GM18868 (cell line): ENCODE measurements around the gene ADAT1.

Experiments used
- ATAC-seq: cut with Tn5 transposase; IDR thresholded peaks from one replicate; pipeline ENCODE4 v1.9.1; 2021; ENCODE audit warnings: mild to moderate bottlenecking, moderate library complexity; ENCODE audit not compliant: unreplicated experiment

ADAT1 gene

DNA sequence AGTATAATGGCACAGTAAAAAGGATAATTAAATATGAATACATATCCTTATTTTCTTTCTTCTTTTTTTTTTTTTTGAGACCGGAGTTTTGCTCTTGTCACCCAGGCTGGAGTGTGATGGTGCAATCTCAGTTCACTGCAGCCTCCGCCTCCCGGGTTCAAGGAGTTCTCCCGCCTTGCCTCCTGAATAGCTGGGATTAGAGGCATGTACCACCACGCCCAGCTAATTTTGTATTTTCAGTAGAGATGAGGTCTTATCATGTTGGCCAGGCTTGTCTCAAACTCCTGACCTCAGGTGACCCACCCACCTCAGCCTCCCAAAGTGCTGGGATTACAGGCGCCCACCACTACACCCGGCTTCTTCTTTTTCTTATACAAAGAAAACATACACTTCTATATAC, 44.9 kb downstream of the ADAT1 start:
- ATAC-seq: no peak

DNA sequence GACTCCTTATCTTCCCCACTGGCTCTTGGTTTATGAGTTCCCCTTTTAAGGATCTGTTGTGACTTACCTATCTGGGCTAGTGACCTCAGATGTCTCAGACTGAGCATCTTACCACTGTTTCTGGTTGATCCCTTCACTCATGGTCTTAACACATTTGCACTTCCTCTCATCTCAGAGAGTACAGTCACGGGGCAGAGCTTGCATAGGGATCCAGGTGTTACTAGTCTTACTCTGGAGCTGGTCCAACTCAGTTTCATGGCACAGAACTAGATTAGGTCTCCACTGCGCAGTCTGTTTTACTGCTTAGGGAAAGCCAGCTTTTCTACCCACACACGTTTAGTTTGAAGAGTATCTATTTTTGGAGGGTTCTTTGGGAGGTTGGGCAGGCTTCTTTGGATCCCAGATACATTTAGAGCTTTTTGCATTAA, 46.7 kb downstream of the ADAT1 start:
- peak; percentile 71 for ATAC-seq

DNA sequence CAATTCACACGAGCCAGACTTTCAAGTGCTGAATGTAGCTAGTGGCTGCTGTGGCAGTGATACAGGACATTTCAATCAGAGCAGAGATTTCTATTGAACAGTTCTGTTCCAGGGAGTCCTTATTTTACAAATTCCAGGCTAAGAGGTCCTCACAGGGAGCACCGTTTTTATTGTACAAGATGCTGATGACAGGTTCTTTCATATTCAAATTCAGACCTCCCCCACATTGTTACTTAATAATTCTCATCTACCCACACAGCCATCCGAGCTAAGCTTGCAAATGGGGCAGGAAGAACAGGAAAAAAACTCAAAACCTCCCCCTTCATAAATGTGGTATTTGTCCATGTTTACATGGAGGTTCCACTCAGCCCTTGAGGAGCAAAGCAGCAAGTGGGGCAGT, 47.1 kb downstream of the ADAT1 start:
- no peak for ATAC-seq

DNA sequence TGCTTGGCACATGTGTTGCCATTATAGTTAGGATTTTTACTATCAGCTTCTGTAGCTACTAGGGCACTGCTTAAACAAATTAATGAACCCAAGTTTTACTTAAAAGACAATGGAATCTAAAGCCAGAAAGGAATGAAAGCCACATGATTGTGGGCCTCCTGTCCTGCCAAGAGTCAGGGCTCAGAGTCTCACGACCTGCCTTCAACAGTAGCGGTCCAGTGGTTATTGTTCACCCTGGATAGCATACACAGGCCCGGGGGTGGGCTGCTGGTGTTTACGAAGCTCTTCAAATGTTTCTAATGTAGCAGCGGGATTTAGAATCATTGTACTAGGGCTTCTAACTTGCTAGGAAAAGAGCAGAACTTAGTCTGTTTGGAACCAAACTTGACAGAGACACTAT, 49.1 kb downstream of the ADAT1 start:
- no peak for ATAC-seq

DNA sequence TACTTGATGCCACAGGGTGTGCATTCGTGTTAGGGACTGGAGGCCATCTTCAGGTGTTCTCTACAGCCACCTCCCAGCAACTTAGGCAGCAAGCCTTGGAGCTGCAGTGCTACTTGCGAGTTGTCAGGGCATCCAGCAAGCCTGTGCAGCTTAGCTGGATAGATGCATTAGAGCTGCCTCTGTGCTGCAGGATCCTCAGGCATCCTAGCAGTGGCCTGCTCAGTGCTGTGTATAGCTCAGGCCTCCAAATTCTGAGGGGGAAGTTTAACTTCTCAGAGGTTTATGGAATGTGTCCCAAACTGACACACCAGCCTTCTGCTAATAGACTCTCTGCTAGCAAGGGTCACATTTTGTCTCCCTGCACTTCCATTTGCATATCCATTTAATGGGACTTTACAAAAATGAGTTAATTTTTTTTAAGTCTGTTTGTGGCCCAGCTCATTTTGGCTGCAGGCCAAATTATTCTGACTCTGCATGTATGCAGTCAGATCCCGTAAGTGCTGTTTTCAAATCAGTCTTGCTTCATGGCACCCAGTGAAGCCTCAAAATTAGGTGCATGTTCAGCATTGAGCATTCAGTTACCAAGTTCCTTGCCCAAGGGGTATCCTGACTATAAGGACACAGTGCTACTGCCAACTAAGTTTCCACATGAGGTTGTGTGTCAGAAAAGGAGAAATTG, 50.1 kb downstream of the ADAT1 start:
- ATAC-seq: no peak

DNA sequence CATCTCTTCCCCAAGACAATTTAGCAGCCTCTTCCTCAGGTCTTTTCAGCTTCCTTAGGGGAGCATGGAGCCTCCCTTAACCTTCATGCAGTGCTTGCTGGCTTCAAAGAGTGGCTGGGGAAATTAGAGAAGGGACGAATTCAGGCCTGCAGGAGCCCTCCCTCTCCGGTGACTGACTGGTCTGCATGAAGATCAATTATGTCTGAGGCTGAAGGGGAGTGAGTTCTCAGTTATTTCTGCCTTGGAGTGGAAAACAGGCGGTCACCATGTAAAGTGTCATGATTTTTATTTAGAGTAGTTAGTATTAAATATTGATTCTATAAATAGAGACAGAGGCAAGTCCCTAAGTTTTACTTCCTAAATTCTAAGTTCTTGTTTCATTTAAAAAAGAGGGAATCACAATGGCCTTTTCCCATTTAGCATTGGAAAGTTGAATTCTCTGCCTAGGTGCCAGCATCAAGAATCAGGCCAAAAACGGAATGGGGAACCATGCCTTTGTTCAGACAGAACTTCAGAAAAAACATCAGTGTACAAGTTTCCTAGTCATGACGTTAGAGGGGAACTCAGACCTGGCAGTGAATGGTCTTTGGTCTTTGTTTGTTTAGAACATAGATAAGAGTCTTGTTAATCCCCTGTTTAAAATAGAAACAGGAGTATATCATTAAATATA, 52.5 kb downstream of the ADAT1 start:
- ATAC-seq: peak; percentile 37

- ATAC-seq: no peak
Measured at GRCh38 chr16:75567911-75568310, 55.2 kb downstream of the ADAT1 start.

DNA sequence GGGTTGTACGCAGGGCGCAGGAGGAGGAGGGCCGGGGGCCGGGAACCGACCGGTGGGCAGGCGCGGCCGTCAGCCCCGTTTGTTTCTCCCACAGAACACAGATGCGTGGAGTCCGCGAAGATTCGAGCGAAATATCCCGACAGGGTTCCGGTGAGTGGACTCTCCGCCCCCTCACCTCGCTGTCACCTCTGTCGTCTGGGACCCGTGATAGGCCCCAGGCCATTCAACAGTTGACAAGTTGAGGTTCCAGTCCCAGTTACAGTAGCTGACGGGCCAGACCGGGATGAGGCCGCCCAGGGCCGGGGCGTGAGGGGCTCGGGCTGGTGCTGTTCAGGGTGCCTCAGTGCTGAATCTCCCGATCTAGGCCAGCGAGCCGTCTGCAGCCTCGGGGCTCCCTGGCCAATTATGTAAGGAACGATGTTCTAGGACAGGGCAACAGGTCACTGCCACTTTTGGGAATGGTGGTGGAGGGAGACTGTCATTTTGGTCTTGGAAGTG, 56.3 kb downstream of the ADAT1 start:
- no peak for ATAC-seq

- ATAC-seq: peak; percentile 59
Measured at GRCh38 chr16:75566040-75566757, 56.9 kb downstream of the ADAT1 start, which contains the start of gene GABARAPL2. GABARAPL2 (plus strand) TSS chr16:75566379; CDS start chr16:75566487, 108 bp downstream.

- ATAC-seq: no peak
Measured at GRCh38 chr16:75565640-75566039, 57.4 kb downstream of the ADAT1 start.

GRCh38 chr16:75559564-75560372, 63.3 kb downstream of the ADAT1 start:
- ATAC-seq: no peak

DNA sequence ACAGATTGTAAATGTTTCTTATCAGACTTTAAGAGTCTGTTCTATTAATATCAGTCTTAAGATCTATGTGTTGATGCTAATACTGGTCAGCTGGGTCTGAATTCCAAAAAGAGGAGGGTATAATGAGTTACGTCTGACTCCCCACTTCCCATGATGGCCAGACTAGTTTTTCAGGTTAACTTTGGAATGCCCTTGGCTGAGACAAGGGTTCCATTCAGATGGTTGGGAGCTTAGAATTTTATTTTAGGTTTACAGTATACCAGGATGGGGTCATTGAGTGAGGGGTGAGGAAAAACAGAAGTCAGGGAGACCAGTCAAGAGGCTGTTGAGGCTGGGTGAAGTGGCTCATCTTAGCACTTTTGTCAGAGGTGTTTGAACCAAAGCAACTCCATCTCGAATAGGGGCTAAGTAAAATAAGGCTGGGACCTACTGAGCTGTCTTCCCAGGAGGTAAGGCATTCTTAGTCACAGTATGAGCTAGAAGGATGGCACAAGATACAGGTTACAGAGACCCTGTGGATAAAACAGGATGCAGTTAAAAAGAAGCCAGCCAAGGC, 64.2 kb downstream of the ADAT1 start:
- ATAC-seq: no peak

GRCh38 chr16:75556431-75556950, 66.6 kb downstream of the ADAT1 start:
- ATAC-seq: no peak

- ATAC-seq: peak; percentile 98
Measured at GRCh38 chr16:75555707-75556430, 67.2 kb downstream of the ADAT1 start, which contains the start of gene TMEM231. TMEM231 (minus strand) TSS chr16:75556252; CDS start chr16:75556209, 43 bp downstream.

GRCh38 chr16:75555213-75555706, 67.8 kb downstream of the ADAT1 start:
- ATAC-seq: peak; percentile 16

- ATAC-seq: no peak
Measured at GRCh38 chr16:75552951-75553350, 70.1 kb downstream of the ADAT1 start.

DNA sequence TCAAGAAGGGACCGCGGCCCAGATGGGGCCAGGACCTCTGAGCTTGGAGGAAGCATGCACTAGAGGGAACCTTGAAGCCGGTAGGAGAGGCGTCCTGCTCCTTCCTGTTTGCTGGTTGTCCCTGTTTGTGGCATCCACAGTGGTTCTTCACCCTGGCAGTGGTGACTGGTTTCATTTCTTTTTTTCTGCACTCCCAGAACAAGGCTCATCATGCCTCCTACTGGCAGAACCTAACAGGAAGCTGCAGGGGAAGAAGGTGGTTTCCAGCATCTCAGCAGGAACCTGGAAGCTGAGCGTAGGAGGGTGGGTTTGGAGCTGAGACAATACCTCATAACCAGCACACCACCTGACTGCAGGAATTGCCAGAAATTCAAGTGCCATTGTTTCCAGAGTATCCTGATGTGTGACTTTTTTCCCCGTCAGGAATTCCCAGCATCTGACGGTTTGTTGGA, 72.8 kb downstream of the ADAT1 start:
- peak; percentile 89 for ATAC-seq
